Spleen (tissue), 7 donors: ENCODE data around the gene WIPI1.

Experiments used
- CTCF ChIP-seq, 11 experiments: fragments of 200-600 bp in 7 of 11; fragments of 450-650 bp in 4 of 11; sonication (generic) in 4 of 11; IDR thresholded peaks in 8 of 11; conservative IDR thresholded peaks in 3 of 11; 1 replicate in 7 of 11; 2 replicates in 4 of 11; pipeline versions ENCODE4 v1.4.0 to v1.8.0; 2016 to 2021; ENCODE audit warnings: antibody characterized with exemption in 11 of 11, inconsistent platforms in 4 of 11, mild to moderate bottlenecking in 1 of 11
- POLR2A ChIP-seq, 3 donors: fragments of 450-650 bp; IDR thresholded peaks; one replicate each; pipeline ENCODE4 v1.5.1; 2017; ENCODE audit warnings: antibody characterized with exemption in 3 of 3, mild to moderate bottlenecking in 1 of 3
- POLR2AphosphoS5 ChIP-seq, 3 donors: sonication (generic); formaldehyde crosslinking; IDR thresholded peaks; one replicate each; pipeline ENCODE4 v1.5.1; 2017; ENCODE audit warnings: antibody characterized with exemption in 3 of 3
- donor health status: DM: no; HTN: no; CAD: no; lungs with moderate emphysema.
- donor health status: DM: no; HTN: no; CAD: no.
- donor health status: DM: no; HTN: no; CAD: no.

DNA sequence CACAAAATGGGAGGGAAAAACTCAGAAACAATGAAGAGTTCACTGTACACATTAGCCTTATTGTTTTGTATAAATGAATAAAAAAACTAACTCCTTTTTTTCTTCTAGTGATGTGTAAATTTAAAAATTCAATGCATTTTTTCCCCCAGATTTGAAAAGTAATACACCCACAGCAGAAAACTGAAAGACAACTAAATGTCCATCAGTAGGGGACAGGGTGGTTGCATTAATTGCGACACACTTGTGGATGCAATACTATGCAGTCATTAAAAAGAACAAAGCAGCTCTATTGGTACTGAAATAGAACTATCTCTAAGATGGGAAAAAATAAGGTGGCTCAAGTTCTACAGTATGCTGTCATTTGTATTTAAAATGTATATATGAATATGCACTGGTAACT, 13.7 kb upstream of the WIPI1 start:
- TF ChIP-seq CTCF (IDR thresholded peaks at IDR 0.05 in 8 of 11, conservative IDR thresholded peaks at IDR 0.05 in 3 of 11) (no peak), POLR2AphosphoS5 (IDR thresholded peaks at IDR 0.05) (no peak), POLR2A (IDR thresholded peaks at IDR 0.05) (no peak)
